Effector memory CD4-positive, alpha-beta T cell (primary cell): ENCODE results near the gene STARD9.

Source experiments
- DNase-seq, 3 donors: peaks; one replicate each; pipeline ENCODE4 v3.0.0-alpha.2; 2020
- H3K27ac ChIP-seq: 2 replicates; pipeline ENCODE4 v1.7.0; 2013; ENCODE audit warnings: mild to moderate bottlenecking, low read length, moderate library complexity; ENCODE audit not compliant: insufficient read depth, poor library complexity, severe bottlenecking
- H3K27me3 ChIP-seq: replicated peaks from 2 replicates; pipeline ENCODE4 v1.7.0; 2013; ENCODE audit warnings: mild to moderate bottlenecking, low read length; ENCODE audit not compliant: insufficient read depth, control insufficient read depth, poor library complexity, severe bottlenecking
- H3K36me3 ChIP-seq: 2 replicates; pipeline ENCODE4 v1.7.0; 2013; ENCODE audit warnings: mild to moderate bottlenecking, low read length, moderate library complexity; ENCODE audit not compliant: control insufficient read depth, insufficient read depth
- H3K4me1 ChIP-seq: 2 replicates; pipeline ENCODE4 v1.7.0; 2013; ENCODE audit warnings: low read length, mild to moderate bottlenecking; ENCODE audit not compliant: control insufficient read depth, insufficient read depth, poor library complexity, severe bottlenecking
- H3K4me3 ChIP-seq: 2 replicates; pipeline ENCODE4 v1.7.0; 2013; ENCODE audit warnings: low read length, low read depth, mild to moderate bottlenecking; ENCODE audit not compliant: insufficient read depth, poor library complexity, severe bottlenecking
- H3K9me3 ChIP-seq: 2 replicates; pipeline ENCODE4 v1.7.0; 2013; ENCODE audit warnings: mild to moderate bottlenecking, low read length, moderate library complexity; ENCODE audit not compliant: control insufficient read depth
- total RNA-seq, 3 donors: gene quantifications; one replicate each; lab custom pipeline; 2026; lab: John Stamatoyannopoulos, UW

The STARD9 gene
- total RNA-seq: 29.6 to 42.1 (median 39.3) reads per million in 3 donors

GRCh38 chr15:42575188-42576039 is at the start of gene STARD9:
Gene STARD9 (plus strand): TSS chr15:42575606. CDS start chr15:42575716, 110 bp downstream.
- Histone ChIP-seq H3K36me3 (no peaks in the 10 kb centered on the region), H3K4me1 (peaks cover 7% of the 10 kb centered on the region), H3K4me3 (peak within 1 kb of the TSS; percentile 83), H3K9me3 (no peaks in the 10 kb centered on the region), H3K27ac (peak within 1 kb of the TSS; percentile 49), H3K27me3 (no peaks in the 10 kb centered on the region)
- peak; percentile 84 to 90 (median 89) for DNase-seq

DNA sequence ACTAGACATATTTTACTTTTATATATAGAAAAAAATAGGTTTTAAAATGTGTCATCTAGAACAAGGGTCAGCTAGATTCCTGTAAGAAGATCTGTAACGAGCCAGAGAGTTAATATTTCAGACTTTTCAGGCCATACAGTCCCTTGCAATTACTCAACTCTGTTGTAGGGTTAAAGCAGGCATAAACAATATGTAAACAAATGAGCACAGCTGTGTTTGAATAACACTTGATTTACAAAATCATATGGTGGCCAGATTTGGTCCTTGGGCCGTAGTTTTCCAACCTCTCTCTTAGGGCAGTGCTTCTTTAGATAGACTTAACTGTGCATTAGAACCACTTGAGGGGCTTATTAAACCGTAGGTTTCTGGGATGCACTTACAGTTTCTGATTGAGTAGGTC is 46.4 kb upstream of the STARD9 start:
- Histone ChIP-seq H3K4me1 (no peaks in the 10 kb centered on the region), H3K4me3 (no peak overlapping the region), H3K27ac (no peak overlapping the region), H3K36me3 (peaks cover 17% of the 10 kb centered on the region), H3K27me3 (no peaks in the 10 kb centered on the region), H3K9me3 (no peaks in the 10 kb centered on the region)
- DNase-seq: no peak

- H3K4me3 ChIP-seq: no peak overlapping the region
- H3K9me3 ChIP-seq: no peaks in the 10 kb centered on the region
- H3K27ac ChIP-seq: no peak overlapping the region
- H3K36me3 ChIP-seq: peaks cover 14% of the 10 kb centered on the region
- H3K27me3 ChIP-seq: no peaks in the 10 kb centered on the region
- no peak for DNase-seq
- H3K4me1 ChIP-seq: no peaks in the 10 kb centered on the region
Observed at GRCh38 chr15:42533246-42533645, 42.2 kb upstream of the STARD9 start.

DNA sequence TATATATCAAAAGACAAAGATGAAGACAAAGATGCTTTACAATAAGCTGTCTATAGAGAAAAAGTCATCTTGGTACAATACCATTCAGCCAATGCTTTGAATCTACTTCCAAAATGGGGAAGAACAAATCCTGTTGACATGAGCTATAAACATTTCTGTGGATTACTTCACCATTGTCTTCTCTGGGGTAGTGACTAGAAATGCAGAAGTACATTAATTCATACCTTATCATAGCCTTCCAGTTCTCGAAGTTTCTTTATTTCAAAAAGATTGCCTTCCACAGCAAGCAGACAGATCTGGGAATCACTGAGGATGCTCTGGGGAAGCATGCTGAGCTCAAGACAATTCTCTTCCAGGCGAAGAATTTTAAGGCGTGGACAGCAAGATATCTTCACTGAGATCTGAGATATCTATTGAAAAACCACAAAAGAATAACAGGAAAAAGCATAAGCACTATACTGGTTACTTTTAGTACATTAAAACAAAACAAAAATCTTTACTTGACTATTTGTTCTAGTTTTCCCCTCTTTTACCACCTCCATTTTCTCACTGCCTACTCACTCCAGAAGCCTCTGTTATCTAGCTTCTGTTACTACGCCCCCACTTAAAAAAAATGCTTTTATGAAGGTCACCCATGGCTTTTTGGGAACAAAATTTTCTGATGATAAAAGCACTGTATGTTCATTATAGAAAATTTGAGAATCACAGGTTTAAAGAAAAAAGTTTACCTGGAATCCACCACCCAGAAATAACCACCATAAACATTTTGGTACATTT is 30.4 kb upstream of the STARD9 start:
- no peaks in the 10 kb centered on the region for H3K27me3 ChIP-seq
- H3K27ac ChIP-seq: no peak overlapping the region

DNA sequence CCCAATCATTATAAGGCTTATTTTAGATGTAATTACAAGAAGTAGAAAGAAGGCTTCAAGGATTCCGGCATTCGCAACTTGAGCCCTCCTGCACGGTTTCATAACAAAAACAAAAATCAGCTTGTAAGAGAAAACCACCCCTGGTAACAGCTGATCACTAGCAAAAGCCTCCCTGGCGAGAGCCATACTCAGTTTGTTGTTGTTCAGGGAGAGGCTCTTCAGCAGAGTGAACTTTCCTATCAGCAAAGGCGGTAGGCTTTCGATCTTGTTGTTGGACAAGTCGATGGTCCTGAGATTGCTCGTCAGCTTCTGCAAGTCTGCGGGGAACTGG is 27.5 kb upstream of the STARD9 start:
- Histone ChIP-seq H3K4me3 (peak overlapping the region; percentile 94), H3K27me3 (no peaks in the 10 kb centered on the region), H3K27ac (peak overlapping the region; percentile 91), H3K36me3 (peaks cover 18% of the 10 kb centered on the region), H3K4me1 (peaks cover 11% of the 10 kb centered on the region), H3K9me3 (no peaks in the 10 kb centered on the region)
- no peak for DNase-seq

More for the DNA sequence above, 30.4 kb upstream of the STARD9 start:
- DNase-seq: no peak
- Histone ChIP-seq H3K4me3 (no peak overlapping the region), H3K4me1 (peaks cover 11% of the 10 kb centered on the region), H3K36me3 (peaks cover 18% of the 10 kb centered on the region), H3K9me3 (no peaks in the 10 kb centered on the region)

- H3K4me3 ChIP-seq: peak within 1 kb of the TSS; percentile 94
- peak; percentile 72 to 84 (median 77) for DNase-seq
- peaks cover 11% of the 10 kb centered on the region for H3K4me1 ChIP-seq
- H3K9me3 ChIP-seq: no peaks in the 10 kb centered on the region
- peaks cover 16% of the 10 kb centered on the region for H3K36me3 ChIP-seq
- peak within 1 kb of the TSS; percentile 91 for H3K27ac ChIP-seq
- H3K27me3 ChIP-seq: no peaks in the 10 kb centered on the region
Observed at GRCh38 chr15:42548249-42549031, 27.0 kb upstream of the STARD9 start, which contains the start of the genes HAUS2 and LRRC57. Gene HAUS2 (plus strand): TSS chr15:42548838. CDS start chr15:42548873, 35 bp downstream. Gene LRRC57 (minus strand): TSS chr15:42548793. CDS start chr15:42548434, 359 bp downstream.

DNA sequence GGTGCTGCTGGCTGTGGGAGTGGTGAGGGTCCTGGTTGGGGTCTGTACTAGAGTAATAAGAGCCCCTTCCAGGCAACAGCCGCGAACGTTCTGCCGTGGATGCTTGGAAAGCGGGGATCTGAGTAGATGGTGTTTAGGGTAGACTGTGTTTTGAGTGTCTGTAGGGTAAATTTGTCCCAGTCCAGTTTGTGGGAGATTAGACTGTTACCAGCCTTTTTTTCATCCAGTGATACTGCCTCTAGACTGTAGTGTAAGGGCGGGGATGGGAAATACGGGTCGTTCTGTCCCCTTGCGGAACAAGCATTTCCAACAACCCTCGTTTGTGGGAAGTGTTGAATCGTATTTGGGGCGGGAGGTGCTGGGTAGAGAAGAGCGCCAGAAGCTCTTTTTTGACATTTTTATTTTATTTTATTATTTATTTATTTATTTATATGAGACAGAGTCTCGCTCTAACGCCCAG is 26.3 kb upstream of the STARD9 start:
- no peak for DNase-seq
- Histone ChIP-seq H3K4me3 (peak overlapping the region; percentile 94), H3K27ac (peak overlapping the region; percentile 91), H3K9me3 (no peaks in the 10 kb centered on the region), H3K36me3 (peaks cover 10% of the 10 kb centered on the region), H3K4me1 (peaks cover 11% of the 10 kb centered on the region), H3K27me3 (no peaks in the 10 kb centered on the region)

DNA sequence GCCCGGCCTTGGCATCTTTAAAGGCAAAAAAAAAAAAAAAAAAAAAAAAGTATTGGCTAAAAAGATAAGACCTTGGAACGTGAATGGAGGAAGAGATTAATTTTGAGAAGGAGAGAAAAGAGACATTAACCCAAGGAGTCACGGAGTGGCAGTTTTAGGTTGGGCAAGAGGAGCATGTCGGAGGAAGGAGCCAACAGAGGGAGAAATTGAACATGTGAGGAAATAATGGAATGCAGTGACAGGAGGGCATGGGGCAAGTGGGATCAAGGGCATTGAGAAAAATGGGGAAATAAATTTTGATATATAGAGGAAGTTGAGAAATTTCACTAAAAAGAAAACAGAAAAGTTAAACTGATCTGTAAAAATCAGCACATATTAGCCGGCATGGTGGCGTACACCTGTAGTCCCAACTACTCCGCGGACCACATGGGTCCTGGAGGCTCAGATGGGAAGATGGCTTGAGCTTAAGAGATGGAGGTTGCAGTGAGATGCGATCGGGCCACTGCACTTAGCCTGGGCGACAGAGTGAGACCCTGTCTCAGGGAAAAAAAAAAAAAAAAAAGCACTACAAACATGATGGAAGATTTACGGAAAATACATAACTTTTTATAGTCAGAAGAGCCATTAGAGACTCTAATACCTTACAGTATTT is 25.5 kb upstream of the STARD9 start:
- DNase-seq: no peak

GRCh38 chr15:42553554-42553953 is 21.9 kb upstream of the STARD9 start:
- no peaks in the 10 kb centered on the region for H3K9me3 ChIP-seq
- H3K4me3 ChIP-seq: no peak overlapping the region
- H3K4me1 ChIP-seq: peaks cover 4% of the 10 kb centered on the region
- no peaks in the 10 kb centered on the region for H3K36me3 ChIP-seq
- no peak overlapping the region for H3K27ac ChIP-seq
- DNase-seq: no peak
- H3K27me3 ChIP-seq: no peaks in the 10 kb centered on the region

More for the DNA sequence above, 25.5 kb upstream of the STARD9 start:
- Histone ChIP-seq H3K27me3 (no peaks in the 10 kb centered on the region), H3K9me3 (no peaks in the 10 kb centered on the region), H3K27ac (no peak overlapping the region), H3K36me3 (peaks cover 3% of the 10 kb centered on the region), H3K4me1 (peaks cover 11% of the 10 kb centered on the region), H3K4me3 (peak overlapping the region; percentile 94)
